GM19463 (cell line): ENCODE results near the gene LAMA3.

Experiments
- ATAC-seq: cut with Tn5 transposase; IDR thresholded peaks from one replicate; pipeline ENCODE4 v1.9.1; 2021; ENCODE audit warnings: mild to moderate bottlenecking, moderate library complexity; ENCODE audit not compliant: unreplicated experiment

LAMA3 gene

DNA sequence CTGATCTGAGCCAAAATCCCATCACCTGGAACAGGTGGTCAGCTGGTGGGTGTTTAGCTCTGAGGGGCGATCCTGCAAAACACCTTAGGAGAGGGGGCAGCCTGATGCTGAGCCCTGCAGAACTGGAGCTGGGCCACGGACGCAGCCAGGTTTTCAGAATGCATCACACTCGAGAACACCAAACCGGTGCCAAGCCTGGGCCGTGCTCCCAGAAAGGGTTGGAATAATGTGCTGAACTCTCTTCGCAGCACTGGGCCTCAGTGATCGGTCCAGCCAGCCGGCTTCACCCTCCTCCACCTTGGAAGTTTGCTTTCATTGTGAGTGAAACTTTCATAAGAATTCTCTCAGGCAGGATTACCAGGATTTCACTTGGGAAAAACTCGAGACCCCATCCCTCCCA lies 268.8 kb downstream of the LAMA3 start:
- no peak for ATAC-seq

DNA sequence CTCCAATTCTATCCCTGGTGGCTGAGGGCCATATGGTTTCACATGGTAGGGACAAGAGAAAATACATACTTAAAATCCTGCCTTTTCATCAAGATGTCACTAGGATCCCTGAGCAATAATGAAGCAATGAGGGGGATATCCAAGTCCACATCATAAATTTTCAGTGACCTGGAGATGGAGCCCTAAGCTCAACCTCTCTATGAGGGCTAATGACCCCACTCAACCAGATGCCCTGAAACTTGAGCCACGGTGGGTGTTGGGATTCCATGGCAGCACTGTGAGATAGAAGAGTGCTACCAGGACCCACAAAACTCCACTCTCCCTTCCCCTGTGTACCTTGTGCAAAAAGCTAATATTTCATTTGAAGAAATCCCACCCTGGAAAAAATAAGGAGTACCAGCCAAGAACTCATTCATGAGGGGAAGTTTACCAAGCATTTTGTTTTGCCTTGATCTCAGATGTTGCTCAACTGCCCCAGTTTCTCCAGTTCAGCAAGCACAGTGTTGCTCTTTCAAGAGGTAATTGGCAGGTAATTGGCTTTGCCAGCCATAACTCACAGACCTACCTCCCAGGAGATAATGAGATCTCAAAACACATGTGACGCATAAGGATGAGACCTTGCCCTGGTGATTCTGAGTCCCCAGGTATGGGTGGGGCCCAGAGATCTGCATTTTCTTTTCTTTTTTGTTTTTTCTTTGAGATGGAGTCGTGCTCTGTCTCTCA lies 274.4 kb downstream of the LAMA3 start:
- ATAC-seq = no peak

DNA sequence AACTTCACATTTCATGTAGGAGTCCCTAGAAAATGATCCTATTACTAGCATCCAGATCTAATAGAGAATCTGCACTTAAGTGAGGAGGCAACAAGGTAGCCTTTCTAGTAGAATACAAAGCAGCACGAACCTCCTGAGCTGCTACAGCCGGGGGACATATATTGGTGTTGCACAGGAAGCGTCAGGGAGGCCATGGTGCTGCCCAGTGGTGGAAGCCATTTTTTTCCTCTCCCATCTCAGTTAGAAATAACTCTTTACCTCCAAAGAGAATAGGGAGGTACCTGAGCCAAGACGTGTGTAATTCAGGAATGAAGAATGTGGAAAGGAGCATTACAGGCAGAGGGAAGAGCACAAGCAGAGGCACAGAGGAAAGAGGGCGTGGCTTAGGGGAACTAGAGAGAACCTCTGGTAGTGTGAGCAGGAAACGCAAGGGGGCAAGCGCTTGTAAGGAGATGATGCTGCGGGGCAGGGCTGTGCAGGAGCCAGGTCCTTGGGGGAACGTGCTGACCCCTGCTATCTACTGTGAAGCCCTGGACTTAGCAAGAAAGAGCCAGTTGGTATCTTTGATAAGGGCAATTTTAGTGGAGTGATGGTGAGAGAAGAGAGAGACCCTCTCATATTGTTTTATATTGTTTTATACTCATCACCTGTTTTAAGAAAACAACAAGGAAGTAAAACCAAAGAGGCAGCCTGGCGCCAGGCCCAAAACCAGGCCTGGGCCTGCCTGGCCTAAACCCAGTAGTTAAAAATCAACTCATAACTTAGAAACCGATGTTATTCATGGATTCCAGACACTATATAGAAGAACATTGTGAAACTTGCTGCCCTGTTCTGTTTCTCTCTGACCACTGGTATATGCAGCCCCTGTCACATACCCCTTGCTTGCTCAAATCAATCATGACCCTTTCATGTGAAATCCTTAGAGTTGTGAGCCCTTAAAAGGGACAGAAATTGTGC lies 275.3 kb downstream of the LAMA3 start:
- no peak for ATAC-seq

DNA sequence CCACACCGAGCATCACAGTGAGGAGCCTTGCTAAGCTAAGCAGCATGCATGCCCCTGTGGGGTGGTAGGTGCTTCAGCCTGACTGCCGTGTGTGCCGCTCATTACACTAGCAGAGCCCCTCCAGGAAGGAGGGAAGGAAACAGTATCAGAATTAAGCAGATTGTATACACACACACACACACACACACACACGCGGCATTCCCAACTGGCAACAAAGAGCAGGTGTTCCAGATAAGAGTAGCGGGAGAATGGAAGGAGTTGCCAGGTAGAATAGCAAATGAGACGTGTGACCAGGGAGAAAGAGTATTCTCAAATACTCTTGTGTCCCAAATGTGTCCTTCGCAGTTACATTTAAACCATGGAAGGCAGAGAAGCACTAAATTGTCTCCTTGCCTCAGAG lies 277.7 kb downstream of the LAMA3 start:
- ATAC-seq = no peak

DNA sequence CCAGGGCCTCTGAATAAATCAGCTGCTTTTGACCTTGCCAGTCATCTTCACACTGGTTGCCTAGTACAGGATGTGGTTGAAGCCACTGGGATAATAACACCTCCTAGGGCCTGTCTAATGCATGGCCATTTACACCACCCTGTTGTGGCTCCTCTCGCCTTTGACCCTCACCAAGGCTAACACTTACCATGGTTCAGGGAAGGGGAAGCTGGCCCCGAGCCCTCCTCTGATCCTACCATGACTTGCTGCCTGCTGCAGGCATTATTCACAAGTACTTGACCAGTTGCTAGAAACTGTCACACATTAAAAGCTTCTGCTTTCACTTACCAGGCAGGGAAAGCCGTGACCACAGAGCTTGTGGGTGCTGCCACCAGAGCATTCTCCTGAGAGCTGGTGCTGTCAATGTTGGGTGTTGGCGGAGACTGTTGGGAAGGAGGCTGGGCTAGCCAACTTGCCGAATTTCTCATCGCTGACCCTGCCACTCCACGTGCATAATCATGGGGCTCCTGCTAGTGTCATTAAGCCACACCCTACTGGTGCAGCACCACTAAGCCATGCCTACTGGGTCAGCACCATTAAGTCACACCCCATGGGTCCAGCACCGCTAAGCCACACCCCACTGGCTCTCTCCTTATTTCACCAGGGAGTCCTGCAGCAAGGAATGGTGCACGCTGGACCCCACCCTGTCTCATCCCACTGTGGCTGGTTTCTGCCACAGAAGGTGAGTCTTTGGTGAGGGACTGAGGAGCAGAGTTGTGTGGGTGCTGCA lies 278.3 kb downstream of the LAMA3 start:
- ATAC-seq = peak; percentile 70

DNA sequence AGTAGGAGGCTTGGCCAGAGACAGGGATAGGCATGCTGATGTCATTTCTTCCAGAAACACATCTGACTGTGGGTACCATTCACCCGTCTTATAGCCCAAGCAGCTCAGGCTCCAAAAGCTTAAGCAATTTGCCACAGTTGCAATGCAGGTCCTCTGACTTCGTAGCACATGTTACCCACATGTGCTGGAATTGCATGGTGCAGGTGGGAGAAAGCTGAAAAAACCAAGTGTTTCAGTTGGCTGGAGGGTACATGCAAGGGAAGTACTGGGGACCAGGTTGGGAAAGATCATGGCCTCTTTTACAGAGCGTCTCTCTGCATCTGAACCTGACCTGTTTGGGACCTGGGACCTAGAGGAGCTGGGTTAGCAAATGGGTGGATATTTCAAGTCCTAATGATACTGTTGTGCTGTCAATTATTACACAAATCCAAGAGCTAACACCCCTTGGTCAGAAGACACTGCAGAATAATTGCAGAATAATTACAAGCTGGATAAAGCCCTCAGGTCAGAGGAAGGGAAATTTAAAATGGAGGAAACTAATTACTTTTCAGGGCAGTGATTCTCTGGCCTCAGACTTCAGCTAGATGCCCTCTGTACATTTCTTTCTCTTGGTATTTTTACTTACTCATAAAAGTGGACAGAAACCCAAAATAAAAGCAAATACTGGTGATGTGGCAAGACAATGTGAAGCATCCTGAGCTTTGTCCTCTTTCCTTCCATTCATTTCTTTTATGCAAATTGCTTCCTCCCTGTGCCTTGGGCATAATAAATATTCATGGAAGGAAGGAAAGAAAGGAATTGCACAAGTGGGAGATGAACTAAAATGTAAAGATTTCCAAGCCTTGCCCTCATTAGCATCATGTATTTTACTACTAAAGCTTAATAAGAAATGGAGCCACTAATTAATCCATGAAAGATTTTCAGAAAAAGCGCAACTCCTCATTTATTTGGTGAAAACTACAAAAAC lies 279.7 kb downstream of the LAMA3 start:
- ATAC-seq = no peak

DNA sequence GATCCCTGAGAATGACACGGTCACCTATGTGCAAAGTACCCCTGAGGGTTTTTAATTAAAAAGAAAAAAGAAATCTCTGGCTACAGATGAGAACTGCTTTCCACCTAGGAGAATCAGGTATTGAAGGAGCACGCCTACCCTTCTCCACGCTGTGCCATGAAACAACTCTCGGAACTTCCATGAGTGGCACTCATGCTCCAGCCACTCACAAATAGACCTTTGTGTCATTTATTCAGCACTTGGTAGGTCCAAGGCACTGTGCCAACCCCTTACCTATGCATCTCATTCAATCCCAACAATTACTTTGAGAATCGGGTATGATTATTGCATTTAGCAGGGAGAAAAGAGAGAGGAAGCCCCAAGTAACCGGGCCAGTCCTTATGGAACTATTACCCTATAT lies 280.4 kb downstream of the LAMA3 start:
- ATAC-seq = no peak

DNA sequence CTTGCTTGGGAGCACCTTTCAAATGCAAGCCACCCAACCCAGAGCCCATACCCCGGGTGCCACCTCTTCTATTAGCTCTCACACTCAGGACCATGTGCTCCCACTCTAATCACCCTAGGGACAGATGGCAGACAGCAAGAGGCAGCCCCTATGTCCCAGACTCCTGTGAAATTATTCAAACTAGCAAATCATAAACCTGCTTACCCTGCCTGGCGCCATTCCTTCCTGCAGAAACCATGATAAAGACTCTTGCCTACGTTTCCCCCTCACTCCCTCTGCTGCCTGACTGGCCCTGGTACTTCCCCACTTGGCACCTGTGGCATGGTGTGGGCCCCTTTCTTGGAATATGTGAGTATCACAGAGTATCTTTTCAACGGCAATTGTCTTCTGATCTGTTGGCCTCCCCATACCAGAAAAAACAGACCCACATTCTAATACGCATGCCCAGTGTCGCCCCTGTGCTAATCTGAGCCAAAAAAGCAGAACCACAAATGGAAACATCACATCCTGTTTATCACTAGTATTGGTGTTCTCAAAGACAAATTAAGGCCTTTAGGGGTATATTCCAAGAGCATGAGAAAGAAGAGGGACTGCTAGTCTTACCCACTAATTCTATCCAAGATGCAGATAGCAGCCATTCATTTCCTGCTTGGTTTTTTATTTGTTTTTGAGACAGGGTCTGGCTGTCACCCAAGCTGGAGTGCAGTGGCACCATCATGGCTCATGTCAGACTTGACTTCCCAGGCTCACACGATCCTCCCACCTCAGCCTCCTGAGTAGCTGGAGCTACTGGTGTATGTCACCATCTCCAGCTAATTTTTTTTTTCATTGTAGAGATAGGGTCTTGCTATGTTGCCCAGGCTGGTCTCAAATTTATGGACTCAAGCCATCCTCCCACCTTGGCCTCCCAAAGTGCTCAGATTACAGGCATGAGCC lies 281.2 kb downstream of the LAMA3 start:
- ATAC-seq = no peak

DNA sequence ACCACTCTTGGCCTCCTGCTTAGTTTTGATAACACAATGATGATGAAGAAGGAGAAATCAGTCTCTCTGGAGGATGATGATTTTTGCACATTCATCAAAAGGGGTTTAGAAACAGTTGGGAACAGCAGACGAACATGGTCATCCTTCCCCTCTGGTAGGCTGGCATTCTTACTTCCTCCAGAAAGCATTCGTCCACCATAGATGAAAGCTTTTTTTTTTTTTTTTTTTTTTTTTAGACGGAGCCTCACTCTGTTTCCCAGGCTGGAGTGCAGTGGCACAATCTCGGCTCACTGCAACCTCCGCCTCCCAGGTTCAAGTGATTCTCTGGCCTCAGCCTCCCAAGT lies 281.8 kb downstream of the LAMA3 start:
- ATAC-seq = no peak

DNA sequence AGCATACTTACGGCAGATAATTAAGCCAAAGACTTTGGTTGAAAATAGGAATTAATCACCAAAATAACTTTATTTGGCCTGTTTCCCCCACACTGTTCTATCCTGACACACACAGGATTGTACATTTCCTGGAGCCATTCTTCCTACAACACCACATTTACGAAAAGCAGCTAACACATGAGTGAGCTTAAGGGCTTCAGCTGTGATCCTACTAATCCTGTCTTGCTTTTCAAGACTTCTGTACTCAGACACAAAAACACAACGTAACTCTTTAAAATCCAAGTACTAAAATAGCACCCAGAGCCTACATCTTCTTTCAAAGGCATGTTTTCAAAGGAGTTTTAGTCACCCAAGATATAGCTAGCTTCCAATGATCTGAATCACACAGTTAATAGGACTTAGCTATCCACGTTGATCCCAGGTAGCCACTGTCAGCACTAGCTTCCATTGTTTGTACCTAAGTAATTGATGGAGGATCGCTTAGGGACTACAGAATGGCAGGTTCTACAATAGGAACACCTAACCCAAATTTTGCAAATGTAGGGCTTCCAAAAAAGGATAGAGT lies 282.5 kb downstream of the LAMA3 start:
- no peak for ATAC-seq

DNA sequence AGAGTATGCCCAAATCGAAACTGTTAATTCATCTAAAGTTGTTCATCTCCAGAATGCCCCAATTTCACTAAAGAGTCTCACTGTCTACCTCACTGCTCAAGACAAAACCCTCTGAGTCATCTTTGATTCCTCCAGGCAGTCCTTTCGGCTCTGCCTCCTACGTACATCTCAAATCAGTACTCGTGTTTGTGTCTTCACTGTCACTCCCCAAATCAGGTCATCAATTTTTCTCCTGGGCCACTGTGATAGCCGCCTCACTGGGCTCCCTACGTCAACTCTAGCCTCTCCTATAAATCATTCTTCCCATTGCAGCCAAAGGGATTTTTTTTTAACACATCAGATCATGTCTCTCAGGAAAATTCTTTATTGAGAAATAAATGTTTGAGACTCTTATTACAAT lies 283.2 kb downstream of the LAMA3 start:
- peak; percentile 41 for ATAC-seq

DNA sequence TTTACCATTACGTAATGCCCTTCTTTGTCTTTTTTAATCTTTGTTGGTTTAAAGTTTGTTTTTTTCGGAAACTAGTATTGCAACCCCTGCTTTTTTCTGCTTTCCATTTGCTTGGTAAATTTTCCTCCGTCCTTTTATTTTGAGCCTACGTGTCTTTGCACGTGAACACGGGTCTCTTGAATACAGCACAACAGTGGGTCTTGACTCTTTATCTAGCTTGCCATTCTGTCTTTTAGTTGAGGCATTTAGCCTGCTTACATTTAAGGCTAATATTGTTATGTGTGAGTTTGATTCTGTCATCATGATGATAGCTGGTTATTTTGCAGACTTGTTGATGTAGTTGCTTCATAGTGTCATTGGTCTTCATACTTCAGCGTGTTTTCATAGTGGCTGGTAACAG lies 287.9 kb downstream of the LAMA3 start:
- no peak for ATAC-seq

DNA sequence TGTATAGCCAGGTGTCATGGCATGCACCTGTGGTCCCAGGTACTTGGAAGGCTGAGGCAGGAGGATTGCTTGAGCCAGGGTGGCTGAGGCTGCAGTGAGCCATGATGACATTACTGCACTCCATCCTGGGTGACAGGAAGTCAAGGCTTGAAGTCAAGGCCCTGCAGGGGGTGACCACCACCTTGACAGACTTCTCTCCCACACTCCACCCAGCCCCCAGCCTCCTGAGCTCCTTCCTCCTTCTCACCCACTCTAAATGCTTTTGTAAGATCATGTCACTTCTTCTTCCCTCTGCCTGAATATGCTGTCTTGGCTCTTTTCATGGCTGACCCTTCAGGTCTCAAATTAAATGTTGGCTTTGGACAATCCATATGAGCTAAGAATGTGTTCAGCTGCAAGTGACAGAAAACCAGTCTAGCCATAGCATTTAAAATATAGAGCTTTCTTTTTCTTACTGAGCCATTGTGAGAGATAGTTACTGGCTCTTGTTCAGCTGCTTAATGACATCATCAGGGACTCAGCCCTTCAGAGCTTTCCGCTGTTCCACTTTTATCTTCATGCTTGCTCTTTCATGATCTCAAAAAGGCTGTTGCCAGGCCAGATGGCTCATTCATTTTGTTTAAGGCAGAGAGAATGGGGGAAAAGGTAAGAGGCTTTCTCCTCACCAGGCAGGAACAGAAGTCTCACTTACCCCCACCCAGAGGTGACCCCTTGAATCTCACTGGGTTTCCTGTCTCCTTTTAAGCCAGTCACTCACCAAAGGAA lies 288.6 kb downstream of the LAMA3 start:
- no peak for ATAC-seq

DNA sequence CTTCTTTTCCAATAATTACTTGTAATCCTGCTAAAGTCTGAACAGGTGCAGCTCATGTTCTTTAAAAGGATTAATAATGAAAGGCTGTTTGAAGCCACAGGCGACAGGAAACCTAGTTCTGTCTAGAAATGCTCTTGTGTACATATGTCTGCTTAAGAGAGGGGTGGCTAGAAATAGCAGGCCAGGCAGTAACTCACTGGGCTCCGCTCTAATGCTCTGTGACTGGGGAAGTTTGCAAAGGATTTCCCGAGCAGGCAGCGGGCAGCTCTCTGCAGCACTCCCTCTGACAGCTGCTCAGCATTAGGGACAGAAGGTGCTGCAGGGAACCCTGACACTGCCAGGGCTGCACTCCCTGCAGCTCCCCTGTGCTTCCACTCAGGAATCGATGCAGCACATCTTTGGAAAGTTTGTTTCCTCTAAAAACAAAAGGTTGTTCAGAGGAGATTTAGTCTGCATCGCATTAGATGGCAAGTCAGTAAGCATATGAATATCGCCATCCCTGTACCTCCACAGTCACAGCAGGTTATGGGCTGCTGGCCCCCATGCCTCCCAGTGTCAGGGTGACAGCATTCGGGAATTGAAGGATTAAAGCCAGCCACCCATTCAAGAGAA lies 292.2 kb downstream of the LAMA3 start:
- peak; percentile 76 for ATAC-seq

DNA sequence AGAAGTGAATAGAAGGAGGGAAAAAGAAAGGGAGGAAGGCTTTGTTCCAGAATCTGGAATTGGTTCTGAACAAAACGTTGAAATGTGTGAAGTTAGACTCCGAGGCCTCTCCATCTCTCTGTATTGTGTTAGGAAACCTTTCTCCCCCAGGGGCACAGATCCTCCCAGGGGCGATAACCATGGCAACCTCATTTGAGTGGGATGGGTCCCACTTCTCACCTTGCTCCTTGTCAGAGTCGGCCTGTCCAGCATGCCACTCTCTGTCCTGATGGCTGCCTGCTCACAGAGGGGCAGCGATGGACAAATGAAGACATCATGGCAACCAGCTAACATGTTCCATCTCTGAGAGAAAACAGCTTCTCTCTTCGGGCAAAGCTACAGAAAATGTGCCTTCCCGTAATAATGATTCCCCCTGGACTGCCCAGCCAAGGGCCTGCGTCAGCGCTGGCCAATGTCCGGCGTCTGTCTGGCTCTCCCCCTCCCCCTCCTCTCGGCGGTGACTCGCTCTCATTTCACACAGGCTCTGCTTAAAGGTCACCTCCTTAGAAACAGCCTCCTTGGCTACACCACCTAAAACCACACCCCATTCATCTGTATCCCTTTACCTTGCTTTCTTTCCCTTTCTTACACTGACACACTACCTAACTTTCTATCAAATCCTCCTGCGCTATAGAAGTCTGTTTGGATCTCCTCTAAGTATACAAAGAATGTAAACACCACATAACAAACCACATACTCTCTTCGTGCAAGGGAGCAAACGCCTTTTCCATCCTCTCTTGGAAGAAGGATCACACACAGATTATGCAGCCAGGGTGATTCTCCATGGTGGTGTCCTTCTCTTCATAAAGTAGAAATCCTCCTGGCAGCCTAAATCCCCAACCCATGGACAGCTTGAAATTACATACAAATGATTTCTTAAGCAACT lies 293.2 kb downstream of the LAMA3 start:
- no peak for ATAC-seq

DNA sequence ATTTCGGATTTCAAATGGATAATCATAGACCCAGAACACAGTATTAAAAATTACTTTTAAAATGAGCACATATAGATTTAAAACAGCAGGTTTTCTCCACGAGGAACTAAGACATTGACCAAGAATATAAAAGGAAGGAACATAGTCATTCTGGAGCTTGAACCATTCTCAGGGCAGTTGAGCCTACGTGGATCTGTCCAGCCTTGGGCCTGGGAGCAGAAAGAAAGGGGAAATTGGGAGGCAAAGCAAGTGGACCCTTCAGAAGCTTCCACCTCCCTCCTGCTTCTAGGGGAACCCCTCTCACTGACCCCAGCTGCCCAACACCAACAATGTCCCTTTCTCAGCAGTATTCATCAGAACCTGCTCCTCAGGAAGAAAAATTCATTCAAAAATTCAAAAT lies 293.9 kb downstream of the LAMA3 start:
- ATAC-seq = no peak
